NCI-H1930 (cell line): Measurements from ENCODE around the gene C1orf53.
A peak's percentile ranks its signal among the peaks of the same experiment; 100 is the strongest.

Source experiments
- DNase-seq, 2 experiments: peaks; one replicate each; lab custom pipeline; 2025; lab: John Stamatoyannopoulos, UW

C1orf53 gene

GRCh38 chr1:197907846-197908616 lies 5.6 kb downstream of the C1orf53 start:
- DNase-seq: no peak

DNA sequence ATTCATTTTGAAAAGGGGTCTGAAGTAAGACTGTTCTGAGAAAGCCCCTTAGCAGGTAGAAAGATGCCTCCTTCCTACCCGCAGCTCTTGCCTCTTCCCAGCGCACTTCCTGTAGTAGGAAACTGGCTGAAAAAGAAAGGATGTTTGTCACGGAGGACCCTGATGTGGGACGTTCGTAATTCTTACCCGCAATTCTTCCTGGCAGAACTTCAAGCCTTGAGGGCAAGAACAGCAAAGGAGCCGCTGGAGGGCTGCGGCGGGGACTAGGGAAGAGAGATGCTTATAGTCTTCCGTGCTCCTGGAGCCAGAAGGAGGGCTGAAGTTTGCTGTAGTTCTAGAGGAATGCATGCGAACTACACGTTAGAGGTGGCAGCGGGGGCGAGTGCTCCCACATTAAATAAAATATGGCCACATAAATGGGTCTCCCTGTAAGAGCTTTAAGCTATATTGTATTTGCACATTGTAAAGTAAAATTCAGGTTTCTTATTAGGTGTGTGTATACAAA lies 6.3 kb downstream of the C1orf53 start:
- no peak for DNase-seq

GRCh38 chr1:197909384-197909783 lies 7.0 kb downstream of the C1orf53 start:
- no peak for DNase-seq

DNA sequence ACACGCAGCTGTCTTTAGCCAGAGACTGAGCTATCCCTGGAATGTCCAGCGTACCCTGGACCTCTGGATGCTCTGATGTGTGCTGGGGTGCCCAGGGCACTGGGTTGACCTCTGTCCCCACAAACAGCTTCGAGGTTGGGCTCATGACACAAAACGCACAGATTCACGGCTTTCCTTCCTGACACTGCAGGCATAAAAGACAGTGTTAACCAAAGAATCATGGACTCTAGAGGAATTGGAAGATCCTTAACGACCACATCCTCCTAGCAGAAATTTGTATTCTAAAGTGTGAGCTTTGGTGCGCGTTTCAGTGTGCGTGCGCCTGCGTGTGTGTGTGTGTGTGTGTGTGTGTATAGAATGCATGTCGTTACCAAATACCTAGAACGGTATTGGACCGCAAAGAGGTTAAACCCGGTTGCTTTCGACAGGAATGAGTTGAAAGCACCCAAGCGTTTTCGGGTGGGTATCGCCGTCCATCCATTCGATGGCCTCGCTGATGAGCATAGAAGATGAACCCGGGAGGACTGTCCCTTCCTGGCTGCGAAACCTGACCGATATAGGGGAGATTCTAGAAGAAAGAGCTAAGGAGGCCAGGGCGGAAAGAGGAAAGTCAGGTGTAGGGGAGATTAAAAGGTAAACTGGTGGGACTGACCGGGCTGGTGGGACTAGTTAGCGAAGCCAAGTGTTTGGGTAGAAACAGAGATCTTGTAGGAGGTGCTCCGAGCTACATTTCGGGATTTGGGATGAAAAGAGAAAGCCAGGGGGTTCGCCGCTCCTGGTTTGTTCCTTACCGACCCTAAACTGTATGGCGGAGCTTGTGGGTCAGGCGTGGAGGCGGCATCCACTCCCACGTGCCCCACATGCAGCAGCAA lies 7.9 kb downstream of the C1orf53 start:
- no peak for DNase-seq

- DNase-seq: peak; percentile 17 to 20
Measured at GRCh38 chr1:197911111-197911856, 8.9 kb downstream of the C1orf53 start.

GRCh38 chr1:197911857-197912696 lies 9.6 kb downstream of the C1orf53 start:
- no peak for DNase-seq

- DNase-seq: no peak
Measured at GRCh38 chr1:197912739-197913494, 10.5 kb downstream of the C1orf53 start.

DNA sequence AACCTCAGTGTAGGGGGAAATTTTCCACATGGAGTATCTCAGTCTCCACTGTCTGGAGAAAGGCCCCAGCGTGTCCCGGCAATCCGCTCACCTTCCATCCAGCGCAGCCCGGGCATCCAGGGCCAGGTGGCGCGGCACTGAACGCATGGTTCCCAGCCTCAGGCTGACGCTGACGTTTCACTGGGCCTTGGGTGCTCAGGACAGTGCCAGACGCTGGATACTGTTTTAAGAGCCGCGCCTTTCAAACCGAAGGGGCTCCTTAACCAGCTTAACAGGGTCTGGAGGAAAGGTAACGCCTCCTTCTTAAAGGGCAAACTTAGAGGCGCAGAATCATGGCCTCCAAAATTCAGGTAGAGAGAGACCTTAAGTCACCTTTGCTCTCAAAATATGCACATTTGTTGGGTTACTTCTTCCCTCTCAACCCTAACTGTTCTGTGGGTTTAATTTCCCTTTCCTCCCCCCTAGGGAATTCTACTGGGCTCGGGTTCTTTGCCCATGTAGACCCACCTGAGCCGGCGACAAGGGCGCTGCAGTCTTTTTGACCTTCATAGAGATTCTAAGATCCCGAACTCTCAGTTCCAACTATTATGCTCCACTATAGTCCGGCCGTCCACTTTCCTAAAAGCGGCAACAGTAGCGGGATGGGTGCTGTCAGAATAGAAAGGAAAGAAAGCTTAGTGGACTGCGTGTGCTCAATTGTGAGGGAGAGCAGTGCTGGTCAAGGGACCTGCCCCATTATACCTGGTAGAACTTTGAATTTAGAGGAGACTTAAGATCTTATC lies 11.3 kb downstream of the C1orf53 start:
- no peak for DNase-seq

GRCh38 chr1:197914510-197914909 lies 12.1 kb downstream of the C1orf53 start:
- DNase-seq: no peak

GRCh38 chr1:197915260-197915861 lies 12.9 kb downstream of the C1orf53 start:
- DNase-seq: no peak

- peak; percentile 60 to 68 for DNase-seq
Measured at GRCh38 chr1:197915862-197916499, 13.6 kb downstream of the C1orf53 start.

GRCh38 chr1:197916500-197916983 lies 14.1 kb downstream of the C1orf53 start:
- no peak for DNase-seq

DNA sequence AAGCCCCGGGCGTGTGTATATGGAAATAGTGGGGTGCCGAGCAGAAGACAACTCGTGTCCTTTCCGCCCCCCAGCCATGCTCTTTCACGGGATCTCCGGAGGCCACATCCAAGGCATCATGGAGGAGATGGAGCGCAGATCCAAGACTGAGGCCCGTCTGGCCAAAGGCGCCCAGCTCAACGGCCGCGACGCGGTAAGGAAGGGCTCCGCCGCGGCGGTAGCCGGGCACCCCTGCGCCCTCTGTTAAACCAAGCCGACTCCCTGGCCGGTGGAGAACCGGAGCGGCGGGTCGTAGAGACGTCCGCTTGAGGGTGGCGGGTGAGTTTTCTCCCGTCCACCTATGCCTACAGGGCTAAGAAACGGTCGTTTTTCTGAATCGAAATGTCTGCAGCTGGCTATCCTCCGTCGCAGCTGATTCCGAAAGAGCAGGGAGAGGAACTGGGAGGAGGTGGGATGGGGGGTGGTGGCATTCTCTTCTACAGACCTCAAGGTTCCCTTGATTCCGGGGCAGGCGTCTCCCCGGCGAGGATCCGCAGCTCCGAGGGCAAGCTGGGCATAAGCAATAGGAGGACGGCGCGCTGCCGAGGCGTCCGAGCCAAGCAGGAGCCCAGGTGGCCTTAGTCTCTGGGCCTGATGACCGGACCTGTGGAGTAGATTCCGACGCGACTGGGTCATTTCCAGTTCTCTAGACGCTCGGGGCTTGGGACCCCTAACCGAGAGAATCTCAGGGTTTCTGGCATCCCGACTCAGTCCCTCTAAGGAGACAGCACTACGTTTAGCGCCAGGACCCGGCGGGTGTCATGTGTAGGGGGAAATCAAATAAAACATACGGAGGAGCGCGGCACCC lies 15.6 kb downstream of the C1orf53 start:
- peak in 1 of 2 experiments; percentile 7 for DNase-seq

GRCh38 chr1:197918807-197919345 lies 16.4 kb downstream of the C1orf53 start:
- no peak for DNase-seq

GRCh38 chr1:197919346-197920066 lies 17.1 kb downstream of the C1orf53 start:
- no peak for DNase-seq

DNA sequence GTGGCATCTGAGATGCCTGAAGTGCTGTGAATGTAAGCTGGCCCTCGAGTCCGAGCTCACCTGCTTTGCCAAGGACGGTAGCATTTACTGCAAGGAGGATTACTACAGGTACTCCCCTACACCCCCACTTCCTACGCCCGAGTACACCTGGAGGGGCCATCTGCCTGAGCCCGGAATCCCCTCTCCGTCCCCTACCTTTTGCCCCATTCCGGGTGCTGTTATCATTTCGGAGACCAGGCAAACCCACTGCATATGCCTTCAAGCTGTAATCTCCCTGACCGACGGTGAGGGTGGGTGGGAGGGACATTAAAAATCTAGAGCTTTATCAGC lies 17.6 kb downstream of the C1orf53 start:
- DNase-seq: no peak
